Left ventricle myocardium inferior (tissue), 1 donor: ENCODE results near the gene EHBP1. TPM values are rescaled to one million over a fixed set of nuclear protein-coding genes. Genes with fewer than 3 reads are reported as not detected.

ENCODE experiments used
- DNase-seq: peaks from one replicate; pipeline ENCODE4 v3.0.0-alpha.2; 2020
- H3K27ac ChIP-seq: fragments of 200-600 bp; replicated peaks from 2 replicates; pipeline ENCODE4 v1.8.0; 2021
- H3K27me3 ChIP-seq: fragments of 200-600 bp; 2 replicates; pipeline ENCODE4 v1.8.0; 2021; ENCODE audit warnings: low read depth
- H3K36me3 ChIP-seq: fragments of 200-600 bp; 2 replicates; pipeline ENCODE4 v1.8.0; 2021
- H3K4me1 ChIP-seq: fragments of 200-600 bp; 2 replicates; pipeline ENCODE4 v1.8.0; 2021
- H3K4me3 ChIP-seq: fragments of 200-600 bp; 2 replicates; pipeline ENCODE4 v1.8.0; 2021; ENCODE audit warnings: mild to moderate bottlenecking, moderate library complexity
- H3K9me3 ChIP-seq: fragments of 200-600 bp; replicated peaks from 2 replicates; pipeline ENCODE4 v1.8.0; 2021
- CTCF ChIP-seq: fragments of 200-600 bp; IDR thresholded peaks from 2 replicates; pipeline ENCODE4 v1.8.0; 2021; ENCODE audit warnings: antibody characterized with exemption, mild to moderate bottlenecking, borderline replicate concordance
- intact Hi-C: fragments of 100-400 bp; cut with micrococcal nuclease; formaldehyde crosslinking; loops from one replicate; pipeline ENCODE4 v1.11.0; 2022
- total RNA-seq: library from RNA; stranded (reverse); fragmentation: NEBNext Ultra II Directional; extraction: Animal tissue kit (Norgen Biotek cat#: 25700); gene quantifications from one replicate; pipeline ENCODE4 v1.2.1, GENCODE V29; 2021
- donor health status: DM: no; HTN: yes; CAD: no; lungs with severe emphysema.

Gene EHBP1
- total RNA-seq, 1 donor from 2014 or later: 20.4 TPM

- no peaks in the 10 kb centered on the region for H3K9me3 ChIP-seq
- H3K27me3 ChIP-seq: peaks cover 100% of the 10 kb centered on the region
- peaks cover 66% of the 10 kb centered on the region for H3K4me1 ChIP-seq
- TF ChIP-seq CTCF: no peak
- DNase-seq: no peak
- peak within 1 kb of the TSS; percentile 69 for H3K4me3 ChIP-seq
- intact Hi-C loops: no loop called here
- no peak within 1 kb of the TSS for H3K27ac ChIP-seq
- H3K36me3 ChIP-seq: peaks cover 7% of the 10 kb centered on the region
Observed at GRCh38 chr2:63050334-63051041, 345.0 kb downstream of the EHBP1 start, which contains the start of gene OTX1. Gene OTX1 (plus strand): TSS chr2:63050830. CDS start chr2:63052991, 2,161 bp downstream.

- TF ChIP-seq CTCF: no peak
- no peak for DNase-seq
- intact Hi-C loops: no loop called here
- Histone ChIP-seq H3K4me3 (peak overlapping the region; percentile 69), H3K9me3 (no peaks in the 10 kb centered on the region), H3K4me1 (peaks cover 73% of the 10 kb centered on the region), H3K27ac (no peak overlapping the region), H3K36me3 (no peaks in the 10 kb centered on the region), H3K27me3 (peaks cover 100% of the 10 kb centered on the region)
Observed at GRCh38 chr2:63051042-63051794, 345.7 kb downstream of the EHBP1 start.

- Histone ChIP-seq H3K4me3 (no peak overlapping the region), H3K27me3 (peaks cover 100% of the 10 kb centered on the region), H3K9me3 (no peaks in the 10 kb centered on the region), H3K4me1 (peaks cover 79% of the 10 kb centered on the region), H3K36me3 (no peaks in the 10 kb centered on the region), H3K27ac (no peak overlapping the region)
- DNase-seq: no peak
- intact Hi-C loops: no loop called here
- TF ChIP-seq CTCF: no peak
Observed at GRCh38 chr2:63051795-63052333, 346.4 kb downstream of the EHBP1 start.

GRCh38 chr2:63052411-63053080 lies 347.0 kb downstream of the EHBP1 start:
- intact Hi-C loops: no loop called here
- TF ChIP-seq CTCF: no peak
- Histone ChIP-seq H3K36me3 (no peaks in the 10 kb centered on the region), H3K27ac (no peak overlapping the region), H3K27me3 (peaks cover 100% of the 10 kb centered on the region), H3K4me3 (no peak overlapping the region), H3K9me3 (no peaks in the 10 kb centered on the region), H3K4me1 (peaks cover 79% of the 10 kb centered on the region)
- no peak for DNase-seq
